B cell (primary cell): ENCODE data around the gene DDX20. TPM values are rescaled to one million over a fixed set of nuclear protein-coding genes. Genes with fewer than 3 reads are reported as not detected.

Experiments used
- ATAC-seq: fragments of 200-7000 bp; cut with Tn5 transposase; one replicate; pipeline ENCODE4 v1.10.0; 2021; ENCODE audit warnings: low read depth, mild to moderate bottlenecking, moderate number of reproducible peaks, moderate library complexity
- CTCF ChIA-PET: fragments of 350-600 bp; sonication (Branson Sonifier 250); formaldehyde crosslinking; loops from one replicate; lab custom pipeline; 2021; ENCODE audit warnings: antibody characterized with exemption, inconsistent platforms; lab: Charles Lee
- POLR2A ChIA-PET: fragments of 350-600 bp; sonication (Branson Sonifier 250); formaldehyde crosslinking; loops from one replicate; lab custom pipeline; 2021; ENCODE audit warnings: antibody characterized with exemption; lab: Charles Lee
- DNase-seq: peaks from one replicate; pipeline ENCODE4 v3.0.0; 2013
- H2AFZ ChIP-seq: 2 replicates; pipeline ENCODE4 v1.6.1; 2012; ENCODE audit warnings: mild to moderate bottlenecking, low read depth, low read length; ENCODE audit not compliant: insufficient read depth, poor library complexity, severe bottlenecking
- H3K27ac ChIP-seq, 2 donors: 1 replicate in 1 of 2; 2 replicates in 1 of 2; pipeline ENCODE4 v1.5.1; 2012 to 2013; ENCODE audit warnings: low read length in 2 of 2, mild to moderate bottlenecking in 2 of 2, moderate library complexity in 1 of 2
- H3K27me3 ChIP-seq, 4 experiments: fragments of 200-600 bp in 1 of 4; sonication (generic) in 1 of 4; replicated peaks in 1 of 4; 1 replicate in 2 of 4; 2 replicates in 2 of 4; pipeline versions ENCODE4 v1.6.1 to v1.7.0; 2013 to 2016; ENCODE audit warnings: low read length in 3 of 4, mild to moderate bottlenecking in 2 of 4, mixed read lengths in 1 of 4, moderate library complexity in 1 of 4; ENCODE audit not compliant: insufficient read depth in 4 of 4, control insufficient read depth in 3 of 4; ENCODE audit errors: control extremely low read depth in 1 of 4
- H3K36me3 ChIP-seq, 2 experiments: replicated peaks in 1 of 2; 1 replicate in 1 of 2; 2 replicates in 1 of 2; pipeline versions ENCODE4 v1.6.1 to v1.7.1; 2013; ENCODE audit warnings: low read length in 1 of 2; ENCODE audit not compliant: insufficient read depth in 2 of 2, control insufficient read depth in 1 of 2; ENCODE audit errors: control extremely low read depth in 1 of 2, extremely low read depth in 1 of 2
- H3K4me1 ChIP-seq, 2 donors: fragments of 200-600 bp in 1 of 2; sonication (generic) in 1 of 2; 1 replicate in 1 of 2; 2 replicates in 1 of 2; pipeline versions ENCODE4 v1.5.1 to v1.6.1; 2013 to 2017; ENCODE audit warnings: low read length in 2 of 2; ENCODE audit not compliant: control insufficient read depth in 2 of 2, insufficient read depth in 2 of 2
- H3K4me2 ChIP-seq: replicated peaks from 2 replicates; pipeline ENCODE3; 2012; ENCODE audit warnings: mild to moderate bottlenecking, low read depth, low read length; ENCODE audit not compliant: poor library complexity, severe bottlenecking
- H3K4me3 ChIP-seq, 5 experiments: fragments of 200-600 bp in 1 of 5; sonication (generic) in 1 of 5; 1 replicate in 3 of 5; 2 replicates in 2 of 5; pipeline versions ENCODE4 v1.5.1 to v1.7.0; 2011 to 2016; ENCODE audit warnings: low read length in 4 of 5, mild to moderate bottlenecking in 4 of 5, low read depth in 2 of 5, control low read depth in 1 of 5, moderate library complexity in 1 of 5; ENCODE audit not compliant: insufficient read depth in 1 of 5; ENCODE audit errors: control extremely low read depth in 1 of 5, extremely low read depth in 1 of 5
- H3K79me2 ChIP-seq: fragments of 200-600 bp; sonication (generic); one replicate; pipeline ENCODE4 v1.6.0; 2016; ENCODE audit warnings: low read length; ENCODE audit not compliant: control insufficient read depth, insufficient read depth
- H3K9ac ChIP-seq: fragments of 200-600 bp; sonication (generic); 2 replicates; pipeline ENCODE4 v1.6.1; 2017; ENCODE audit warnings: mild to moderate bottlenecking, low read length, moderate library complexity
- H3K9me3 ChIP-seq, 3 donors: one replicate each; pipeline versions ENCODE4 v1.6.1 to v1.7.1; 2013; ENCODE audit warnings: low read length in 2 of 3; ENCODE audit not compliant: control insufficient read depth in 2 of 3, insufficient read depth in 1 of 3; ENCODE audit errors: control extremely low read depth in 1 of 3
- H4K20me1 ChIP-seq: 2 replicates; pipeline ENCODE4 v1.6.0; 2012; ENCODE audit warnings: mild to moderate bottlenecking, low read length; ENCODE audit not compliant: insufficient read depth, control insufficient read depth, poor library complexity, severe bottlenecking
- H3K27ac Mint-ChIP-seq: one replicate; pipeline ENCODE4 v1.8.0; 2021; ENCODE audit warnings: mixed read lengths
- H3K27me3 Mint-ChIP-seq: one replicate; pipeline ENCODE4 v1.8.0; 2021; ENCODE audit warnings: mixed read lengths
- H3K4me1 Mint-ChIP-seq: one replicate; pipeline ENCODE4 v1.8.0; 2021; ENCODE audit warnings: mixed read lengths
- H3K4me3 Mint-ChIP-seq: one replicate; pipeline ENCODE4 v1.8.0; 2021; ENCODE audit warnings: mixed read lengths
- H3K9me3 Mint-ChIP-seq: one replicate; pipeline ENCODE4 v1.8.0; 2022; ENCODE audit warnings: mixed read lengths; ENCODE audit not compliant: insufficient read depth
- EZH2 ChIP-seq: IDR thresholded peaks from 2 replicates; pipeline ENCODE4 v1.6.1; 2012; ENCODE audit warnings: borderline replicate concordance, low read depth, mild to moderate bottlenecking, moderate library complexity, low read length; ENCODE audit not compliant: insufficient read depth, poor library complexity, severe bottlenecking
- WGBS: methylation state at CpG from one replicate; pipeline ENCODE4 v1.1.5; 2013; ENCODE audit warnings: missing lambda C conversion rate; ENCODE audit not compliant: insufficient coverage; 5-methylcytosine and 5-hydroxymethylcytosine counted together
- intact Hi-C: fragments of 100-400 bp; cut with micrococcal nuclease; formaldehyde crosslinking; loops from one replicate; pipeline ENCODE4 v1.10.0; 2022
- polyA plus RNA-seq: library from polyadenylated mRNA; depleted of rRNA; stranded (reverse); fragments of >200 nt; gene quantifications from 2 replicates; pipeline ENCODE4 v1.2.3, GENCODE V29; 2012
- total RNA-seq, 2 donors: library from RNA; stranded (reverse); fragments of 120-200 nt in 1 of 2; gene quantifications; 1 replicate in 1 of 2; 2 replicates in 1 of 2; pipeline versions ENCODE4 v1.2.3 to v1.2.4, GENCODE V29; 2013 to 2022
- TF ChIP-seq, protein P1 (sequence below): fragments of 200-600 bp; IDR thresholded peaks from one replicate; pipeline ENCODE4 v1.8.0; 2022; ENCODE audit warnings: antibody characterized with exemption, mild to moderate bottlenecking

DDX20 gene
- total and polyA plus RNA-seq, 2 donors (not counting 1 experiment from before 2014, with no cell fraction given), result 5.7 to 24.6 TPM

GRCh38 chr1:111734856-111735255 is 20.8 kb upstream of the DDX20 start:
- H3K4me1 ChIP-seq, result peaks cover 7 to 21% of the 10 kb centered on the region in 2 donors

DNA sequence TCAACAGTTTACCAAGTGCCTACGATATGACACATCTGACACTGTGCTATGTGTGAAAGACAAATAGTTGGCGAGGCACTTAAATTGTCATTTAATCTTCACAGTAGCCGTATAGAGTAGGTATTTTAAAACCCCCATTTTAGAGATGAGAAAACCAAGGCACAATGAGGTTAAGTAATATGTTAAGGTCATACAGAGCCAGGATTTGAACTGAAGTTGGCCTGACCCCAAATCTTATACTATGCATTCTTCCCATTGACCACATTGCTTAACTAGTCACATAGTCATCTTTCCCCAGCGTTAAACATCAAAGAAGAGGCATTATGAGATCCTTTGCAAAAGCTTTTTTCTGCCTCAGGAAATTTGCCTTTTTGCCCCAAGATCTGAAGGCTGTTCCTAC is 20.4 kb upstream of the DDX20 start:
- ATAC-seq, result no peak
- H3K4me1 ChIP-seq, result peaks cover 12 to 26% of the 10 kb centered on the region in 2 donors
- Mint-ChIP-seq H3K27ac (no peak overlapping the region), H3K4me3 (no peak overlapping the region), H3K4me1 (peaks cover 20% of the 10 kb centered on the region), H3K27me3 (peaks cover 3% of the 10 kb centered on the region), H3K9me3 (no peaks in the 10 kb centered on the region)
- no peak overlapping the region for H3K4me3 ChIP-seq
- CTCF ChIA-PET, result interaction anchor here (0.6 to 5.0 kb wide), 3 partner anchors 21 to 249 kb away, joined by 3 to 66 read pairs (median 13); no protein-coding TSS in a partner anchor
- no peak overlapping the region for H3K27ac ChIP-seq
- DNase-seq, result no peak
- H3K4me2 ChIP-seq, result no peak overlapping the region
- peaks cover 0 to 24% (median 7%) of the 10 kb centered on the region in 4 experiments for H3K27me3 ChIP-seq
- POLR2A ChIA-PET, result no interaction called here
- TF ChIP-seq, protein P1, sequence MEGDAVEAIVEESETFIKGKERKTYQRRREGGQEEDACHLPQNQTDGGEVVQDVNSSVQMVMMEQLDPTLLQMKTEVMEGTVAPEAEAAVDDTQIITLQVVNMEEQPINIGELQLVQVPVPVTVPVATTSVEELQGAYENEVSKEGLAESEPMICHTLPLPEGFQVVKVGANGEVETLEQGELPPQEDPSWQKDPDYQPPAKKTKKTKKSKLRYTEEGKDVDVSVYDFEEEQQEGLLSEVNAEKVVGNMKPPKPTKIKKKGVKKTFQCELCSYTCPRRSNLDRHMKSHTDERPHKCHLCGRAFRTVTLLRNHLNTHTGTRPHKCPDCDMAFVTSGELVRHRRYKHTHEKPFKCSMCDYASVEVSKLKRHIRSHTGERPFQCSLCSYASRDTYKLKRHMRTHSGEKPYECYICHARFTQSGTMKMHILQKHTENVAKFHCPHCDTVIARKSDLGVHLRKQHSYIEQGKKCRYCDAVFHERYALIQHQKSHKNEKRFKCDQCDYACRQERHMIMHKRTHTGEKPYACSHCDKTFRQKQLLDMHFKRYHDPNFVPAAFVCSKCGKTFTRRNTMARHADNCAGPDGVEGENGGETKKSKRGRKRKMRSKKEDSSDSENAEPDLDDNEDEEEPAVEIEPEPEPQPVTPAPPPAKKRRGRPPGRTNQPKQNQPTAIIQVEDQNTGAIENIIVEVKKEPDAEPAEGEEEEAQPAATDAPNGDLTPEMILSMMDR, result no peak
- no peak for TF ChIP-seq EZH2
- no peak overlapping the region for H3K9ac ChIP-seq
- H3K79me2 ChIP-seq, result no peaks in the 10 kb centered on the region
- no peak overlapping the region for H2AFZ ChIP-seq
- H3K36me3 ChIP-seq, result no peaks in the 10 kb centered on the region
- intact Hi-C loops, result no loop called here
- H3K9me3 ChIP-seq, result no peaks in the 10 kb centered on the region
- H4K20me1 ChIP-seq, result no peaks in the 10 kb centered on the region
- 100% methylated on average over 1 of the region's 4 CpGs for WGBS

More at GRCh38 chr1:111734856-111735255, 20.8 kb upstream of the DDX20 start:
- no peak overlapping the region for H3K9ac ChIP-seq
- Mint-ChIP-seq H3K9me3 (no peaks in the 10 kb centered on the region), H3K27ac (no peak overlapping the region), H3K4me3 (no peak overlapping the region), H3K27me3 (peaks cover 2% of the 10 kb centered on the region), H3K4me1 (peaks cover 18% of the 10 kb centered on the region)
- TF ChIP-seq, protein P1, result no peak
- TF ChIP-seq EZH2, result no peak
- intact Hi-C loops, result no loop called here
- no peak overlapping the region for H2AFZ ChIP-seq
- no peaks in the 10 kb centered on the region for H3K9me3 ChIP-seq
- ChIA-PET POLR2A (no interaction called here), CTCF (interaction anchor here (0.8 to 1.2 kb wide), 2 partner anchors 12 to 19 kb away, joined by 3 to 4 read pairs; no protein-coding TSS in a partner anchor)
- WGBS, result 94% methylated on average over 1 of the region's 3 CpGs
- no peaks in the 10 kb centered on the region for H4K20me1 ChIP-seq
- H3K36me3 ChIP-seq, result no peaks in the 10 kb centered on the region
- peaks cover 0 to 20% (median 5%) of the 10 kb centered on the region in 4 experiments for H3K27me3 ChIP-seq
- ATAC-seq (no peak), DNase-seq (no peak)
- no peak overlapping the region for H3K27ac ChIP-seq
- no peak overlapping the region for H3K4me2 ChIP-seq
- no peaks in the 10 kb centered on the region for H3K79me2 ChIP-seq
- no peak overlapping the region for H3K4me3 ChIP-seq
